HG03064 (cell line): ENCODE data around the gene UBE2E1.
A peak's percentile ranks its signal among the peaks of the same experiment; 100 is the strongest.

Experiments used
- ATAC-seq: cut with Tn5 transposase; IDR thresholded peaks from one replicate; pipeline ENCODE4 v1.9.1; 2021; ENCODE audit warnings: low read depth; ENCODE audit not compliant: unreplicated experiment

UBE2E1 gene

DNA sequence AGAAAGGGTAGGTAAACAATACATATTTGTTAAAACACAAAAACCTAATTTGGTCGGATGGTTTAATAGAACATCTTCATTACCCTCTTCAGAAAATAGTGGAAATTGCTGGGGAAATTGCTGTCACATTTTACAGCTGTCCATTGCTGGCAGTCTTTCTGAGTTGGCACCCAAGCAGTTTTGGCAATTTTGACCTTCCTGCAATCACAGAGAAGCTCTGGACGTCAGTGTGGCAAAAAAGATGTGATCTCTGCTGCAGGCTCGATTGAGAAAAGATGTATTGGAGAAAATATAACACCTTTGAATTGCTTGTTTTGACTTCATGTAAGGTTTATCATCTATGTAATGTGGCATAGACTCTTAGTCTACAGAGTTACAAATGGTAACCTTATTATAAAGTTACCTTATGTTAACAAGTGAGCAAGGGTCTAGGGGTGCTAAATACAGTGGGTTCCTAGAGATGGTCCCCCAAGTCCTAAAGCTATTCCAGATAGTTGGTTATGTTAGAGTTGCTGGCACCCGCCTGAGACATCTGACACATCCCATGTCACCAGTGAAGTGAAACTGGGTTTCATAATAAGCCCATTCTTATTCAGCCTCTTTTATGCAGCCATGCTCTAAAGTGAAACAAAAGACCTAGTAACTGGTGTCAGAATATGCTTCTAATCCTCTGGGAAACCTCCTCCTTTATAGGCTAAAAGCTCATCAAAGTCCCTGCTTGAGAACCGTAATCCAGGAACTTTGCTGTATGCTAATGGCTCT lies 14.0 kb downstream of the UBE2E1 start:
- ATAC-seq = peak; percentile 49

GRCh38 chr3:23820888-23821287 lies 15.1 kb downstream of the UBE2E1 start:
- ATAC-seq = no peak

GRCh38 chr3:23821858-23822257 lies 16.1 kb downstream of the UBE2E1 start:
- ATAC-seq = no peak

DNA sequence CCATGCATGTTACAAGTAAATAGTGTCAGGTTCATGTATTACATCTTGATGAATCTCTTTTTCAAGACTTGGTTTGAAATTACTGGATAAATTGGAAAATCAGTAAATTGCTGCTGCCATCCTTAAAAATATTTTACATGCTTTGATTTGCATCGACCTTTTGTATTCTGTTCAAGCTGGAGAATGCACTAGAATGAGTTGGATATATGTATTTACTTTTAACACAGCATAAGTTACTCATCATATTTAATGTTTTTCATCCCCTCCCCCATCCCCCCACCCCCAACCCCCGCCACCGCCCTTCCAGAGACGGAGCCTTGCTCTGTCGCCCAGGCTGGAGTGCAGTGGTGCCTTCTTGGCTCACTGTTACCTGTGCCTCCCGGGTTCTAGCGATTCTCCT lies 16.8 kb downstream of the UBE2E1 start:
- no peak for ATAC-seq

GRCh38 chr3:23823620-23824019 lies 17.9 kb downstream of the UBE2E1 start:
- ATAC-seq = no peak

DNA sequence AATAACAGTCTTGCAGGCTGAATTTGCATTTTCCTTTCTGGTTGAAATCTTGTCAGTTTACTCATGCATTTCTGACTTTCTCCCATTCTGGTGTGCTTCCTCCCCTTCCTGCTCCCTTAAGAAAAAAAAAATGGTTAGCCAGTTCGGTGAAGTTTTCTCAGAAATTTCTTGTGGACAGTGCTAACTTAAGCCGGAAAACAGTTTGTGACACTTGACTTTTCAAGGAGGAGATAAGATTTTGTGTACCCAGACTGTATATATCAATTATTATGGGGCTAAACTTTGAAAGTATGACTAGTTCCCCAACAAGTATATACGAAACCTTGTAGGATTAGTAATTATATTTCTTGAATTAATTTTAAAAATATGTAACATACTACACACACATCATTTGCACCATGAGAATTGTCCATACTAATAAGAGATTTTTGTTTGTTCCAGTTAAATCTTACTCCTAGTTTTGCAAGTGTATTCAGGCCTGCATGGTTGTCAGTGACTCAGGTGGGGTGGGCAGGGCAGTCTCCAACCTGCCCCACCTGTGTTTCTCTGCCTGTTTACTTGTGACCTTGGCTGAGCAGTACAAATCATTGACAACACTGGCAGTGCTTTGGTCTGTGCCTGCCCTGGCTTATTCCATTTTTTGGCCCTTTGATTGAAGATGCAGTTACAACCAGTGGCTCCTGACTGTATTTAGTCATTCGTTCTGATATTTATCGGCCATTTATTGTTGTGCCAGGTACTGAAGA lies 19.1 kb downstream of the UBE2E1 start:
- no peak for ATAC-seq

GRCh38 chr3:23825802-23826201 lies 20.0 kb downstream of the UBE2E1 start:
- no peak for ATAC-seq

DNA sequence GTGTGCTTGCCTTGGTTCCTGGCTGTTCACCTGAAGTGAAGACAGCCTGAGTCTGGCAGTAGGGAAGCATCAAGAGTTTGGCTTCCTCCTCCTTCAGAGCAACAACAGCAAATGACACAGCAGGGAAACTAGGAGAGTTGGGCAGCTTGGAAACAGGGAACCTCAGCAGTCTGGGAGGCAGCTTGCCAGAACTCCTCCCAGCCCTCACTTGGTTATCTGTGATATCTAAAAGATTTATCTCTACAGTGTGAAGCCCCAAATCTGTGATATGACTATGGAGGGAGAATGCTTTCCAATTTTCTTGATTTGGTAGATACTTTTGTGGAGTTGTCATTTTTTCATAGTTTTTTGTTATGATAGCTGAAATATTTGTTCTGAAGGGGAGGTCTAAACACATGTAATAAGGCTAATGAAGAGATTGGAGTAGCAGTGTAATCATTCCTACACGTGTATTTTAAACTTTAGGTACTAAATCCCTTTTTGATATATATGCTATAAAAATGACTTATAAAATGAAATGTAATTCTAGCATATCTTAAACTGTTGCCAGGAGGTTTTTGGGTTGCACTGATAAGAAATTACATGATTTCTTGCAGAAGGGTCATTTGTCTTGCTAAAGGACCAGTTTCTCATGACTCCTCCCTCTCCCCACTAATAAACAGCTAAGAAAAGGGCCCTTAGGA lies 20.8 kb downstream of the UBE2E1 start:
- no peak for ATAC-seq

- peak; percentile 49 for ATAC-seq
These were observed 23.6 kb downstream of the UBE2E1 start for GRCh38 chr3:23829242-23829934.

- ATAC-seq = peak; percentile 75
These were observed 25.2 kb downstream of the UBE2E1 start for GRCh38 chr3:23830869-23831484.

- no peak for ATAC-seq
These were observed 26.0 kb downstream of the UBE2E1 start for GRCh38 chr3:23831517-23832394.

GRCh38 chr3:23832523-23832922 lies 26.8 kb downstream of the UBE2E1 start:
- no peak for ATAC-seq

DNA sequence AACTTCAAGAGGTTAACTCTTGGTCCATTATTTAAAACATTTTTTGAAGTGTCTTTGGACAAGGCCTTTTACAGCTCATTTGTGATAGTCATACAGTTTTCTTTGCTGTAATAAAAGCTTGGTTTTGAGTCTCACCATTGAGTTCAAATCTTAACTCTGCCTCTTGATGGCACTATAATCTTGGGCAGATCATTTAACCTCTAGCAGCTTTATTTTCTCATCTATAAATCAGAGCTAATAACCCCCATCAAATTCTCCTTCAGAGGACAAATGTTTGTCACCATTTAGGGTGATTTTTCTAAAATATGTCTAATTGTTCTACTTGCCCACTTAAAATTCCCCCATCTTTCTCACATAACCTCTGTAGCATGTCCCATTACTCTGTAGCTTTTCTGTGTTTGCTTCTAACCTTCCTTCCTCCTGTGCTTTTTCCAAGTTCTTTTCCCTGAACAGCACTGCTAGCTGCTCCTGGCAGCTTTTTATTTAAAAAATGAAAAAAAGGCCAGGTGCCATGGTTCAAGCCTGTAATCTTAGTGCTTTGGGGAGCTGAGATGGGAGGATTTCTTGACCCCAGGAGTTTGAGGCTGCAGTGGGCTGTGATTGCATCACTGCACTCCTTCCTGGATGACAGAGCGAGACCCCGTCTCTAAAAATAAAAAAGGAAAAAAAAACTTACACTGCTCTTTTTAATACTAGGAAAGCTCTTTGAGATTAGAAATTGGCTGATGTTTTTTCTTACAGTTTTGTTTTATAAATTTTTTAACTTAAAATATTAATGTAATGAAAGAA lies 28.5 kb downstream of the UBE2E1 start:
- ATAC-seq = no peak

DNA sequence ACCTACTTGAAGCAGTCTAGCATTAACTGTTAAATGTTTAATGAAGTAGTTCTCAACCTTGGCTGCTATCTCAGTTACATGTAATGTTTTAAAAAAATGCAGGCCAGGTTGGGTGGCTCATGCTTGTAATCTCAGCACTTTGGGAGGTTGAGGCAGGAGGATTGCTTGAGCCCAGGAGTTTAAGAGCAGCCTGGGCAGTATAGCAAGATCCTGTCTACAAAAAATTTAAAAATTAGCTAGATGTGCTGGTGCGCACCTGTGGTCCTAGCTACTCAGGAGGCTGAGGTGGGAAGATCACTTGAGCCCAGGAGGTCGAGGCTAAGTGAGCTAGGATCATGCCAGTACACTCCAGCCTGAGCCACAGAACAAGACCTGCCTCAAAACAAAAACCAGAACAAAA lies 29.3 kb downstream of the UBE2E1 start:
- no peak for ATAC-seq

DNA sequence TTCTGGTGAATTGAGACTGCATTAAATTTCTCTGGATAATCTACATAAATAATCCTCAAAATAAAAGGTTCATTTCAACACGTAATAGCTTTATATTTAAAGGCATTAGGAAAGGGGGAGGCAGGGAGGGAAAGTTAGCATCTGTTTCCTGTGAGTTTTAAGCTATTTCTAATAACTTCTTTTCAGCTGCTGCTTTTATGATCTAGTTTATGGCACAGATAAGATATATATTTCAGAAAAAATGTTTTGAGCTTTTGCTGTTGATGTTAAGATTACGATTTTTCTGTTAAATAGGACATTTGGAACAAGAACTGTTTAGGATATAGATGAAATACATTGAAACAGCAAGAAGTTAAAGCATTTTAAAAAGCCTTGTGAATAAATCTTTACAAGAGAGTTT lies 30.0 kb downstream of the UBE2E1 start:
- ATAC-seq = no peak

GRCh38 chr3:23836536-23837230 lies 30.9 kb downstream of the UBE2E1 start:
- no peak for ATAC-seq

- no peak for ATAC-seq
These were observed 31.5 kb downstream of the UBE2E1 start for GRCh38 chr3:23837286-23837685.

DNA sequence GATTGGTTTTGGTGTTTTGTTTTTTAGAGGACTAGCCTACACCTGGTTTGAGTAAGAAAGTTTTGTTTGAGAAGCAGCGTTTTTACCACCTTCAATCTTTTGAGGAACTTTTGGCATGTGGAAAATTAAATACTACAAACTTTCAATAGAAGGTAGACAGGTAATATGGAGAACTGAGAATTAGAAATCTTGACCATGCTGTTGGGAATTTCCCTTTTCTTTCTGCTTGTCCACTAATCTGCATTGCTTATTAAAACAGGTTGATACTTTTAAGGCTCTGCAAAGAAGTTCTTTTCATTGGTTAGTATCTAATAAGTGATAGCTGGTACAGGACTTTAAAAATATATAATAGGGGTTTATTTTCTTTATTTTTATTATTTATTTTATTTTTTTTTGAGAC lies 31.9 kb downstream of the UBE2E1 start:
- ATAC-seq = no peak
